A673 (cell line): ENCODE measurements around the gene ACCSL. TPM values are rescaled to one million over a fixed set of nuclear protein-coding genes. Genes with fewer than 3 reads are reported as not detected.

ENCODE experiments used
- BruUV-seq: library from RNA; stranded (reverse); fragments of 400-500 nt; replicated peaks from 2 replicates; lab custom pipeline; 2021; lab: Mats Ljungman, UMichigan
- CTCF ChIA-PET: fragments of 300-600 bp; sonication (Branson Sonifier 250); formaldehyde crosslinking; loops from one replicate; lab custom pipeline; 2022; ENCODE audit warnings: antibody characterized with exemption; lab: Charles Lee
- POLR2A ChIA-PET: fragments of 300-600 bp; sonication (Branson Sonifier 250); formaldehyde crosslinking; loops from one replicate; lab custom pipeline; 2022; ENCODE audit warnings: antibody characterized with exemption; ENCODE audit not compliant: low non-redundant PET; lab: Charles Lee
- DNase-seq: peaks from one replicate; pipeline ENCODE4 v3.0.0-alpha.2; 2015; ENCODE audit warnings: low spot score
- H3K27ac ChIP-seq: fragments of 200-600 bp; sonication (generic); 2 replicates; pipeline ENCODE4 v1.5.1; 2016; ENCODE audit warnings: mixed run types, low read depth, mild to moderate bottlenecking, mixed read lengths, antibody characterized with exemption, low read length; ENCODE audit not compliant: poor library complexity, severe bottlenecking
- H3K27me3 ChIP-seq: fragments of 200-600 bp; sonication (generic); replicated peaks from 2 replicates; pipeline ENCODE4 v1.6.1; 2017; ENCODE audit warnings: mixed run types, low read depth, mild to moderate bottlenecking, mixed read lengths, antibody characterized with exemption, low read length; ENCODE audit not compliant: insufficient read depth, poor library complexity
- H3K36me3 ChIP-seq: fragments of 200-600 bp; sonication (generic); 2 replicates; pipeline ENCODE4 v1.6.1; 2016; ENCODE audit warnings: mixed run types, mild to moderate bottlenecking, mixed read lengths, antibody characterized with exemption, low read length; ENCODE audit not compliant: insufficient read depth, poor library complexity, severe bottlenecking
- H3K4me1 ChIP-seq: fragments of 200-600 bp; sonication (generic); 2 replicates; pipeline ENCODE4 v1.6.1; 2017; ENCODE audit warnings: mixed run types, mild to moderate bottlenecking, mixed read lengths, antibody characterized with exemption, low read length; ENCODE audit not compliant: insufficient read depth, poor library complexity, severe bottlenecking
- H3K4me3 ChIP-seq: fragments of 200-600 bp; sonication (generic); 2 replicates; pipeline ENCODE4 v1.5.1; 2016; ENCODE audit warnings: low read depth, mixed run types, mild to moderate bottlenecking, mixed read lengths, low read length; ENCODE audit not compliant: poor library complexity, severe bottlenecking
- H3K9me3 ChIP-seq: fragments of 200-600 bp; sonication (generic); 2 replicates; pipeline ENCODE4 v1.6.1; 2016; ENCODE audit warnings: mixed run types, low read depth, mild to moderate bottlenecking, mixed read lengths, antibody characterized with exemption, low read length; ENCODE audit not compliant: poor library complexity, severe bottlenecking
- CTCF ChIP-seq: fragments of 300-800, 200-600 bp; sonication (generic); conservative IDR thresholded peaks from 2 replicates; pipeline ENCODE4 v1.5.1; 2017; ENCODE audit warnings: low read depth, mild to moderate bottlenecking, antibody characterized with exemption, low read length, moderate library complexity, mixed read lengths
- EZH2 ChIP-seq: fragments of 200-600 bp; sonication (generic); IDR thresholded peaks from 2 replicates; pipeline ENCODE4 v1.6.1; 2017; ENCODE audit warnings: borderline replicate concordance, low read depth, mild to moderate bottlenecking, mixed read lengths, antibody characterized with exemption, low read length; ENCODE audit not compliant: poor library complexity, severe bottlenecking
- intact Hi-C: fragments of 100-400 bp; cut with micrococcal nuclease; formaldehyde crosslinking; loops from one replicate; pipeline ENCODE4 v1.10.0; 2022; ENCODE audit not compliant: unreplicated experiment
- total RNA-seq: library from RNA; stranded (reverse); gene quantifications from 2 replicates; pipeline ENCODE4 v1.2.3, GENCODE V29; 2021

Gene ACCSL
- total RNA-seq, 1 experiment from 2014 or later: not detected

GRCh38 chr11:44046182-44046581 is 1.6 kb upstream of the ACCSL start:
- Histone ChIP-seq H3K27me3 (peaks cover 3% of the 10 kb centered on the region), H3K36me3 (no peaks in the 10 kb centered on the region), H3K9me3 (no peaks in the 10 kb centered on the region), H3K4me1 (no peaks in the 10 kb centered on the region), H3K4me3 (no peak overlapping the region), H3K27ac (no peak overlapping the region)
- ChIA-PET POLR2A (no interaction called here), CTCF (no interaction called here)
- no TSS peak for BruUV-seq
- intact Hi-C loops: no loop called here
- TF ChIP-seq CTCF: no peak
- no peak for TF ChIP-seq EZH2
- DNase-seq: no peak

- Histone ChIP-seq H3K9me3 (no peaks in the 10 kb centered on the region), H3K27ac (no peak overlapping the region), H3K4me1 (no peaks in the 10 kb centered on the region), H3K36me3 (no peaks in the 10 kb centered on the region), H3K27me3 (peaks cover 3% of the 10 kb centered on the region), H3K4me3 (no peak overlapping the region)
- no peak for DNase-seq
- BruUV-seq: no TSS peak
- ChIA-PET CTCF (no interaction called here), POLR2A (no interaction called here)
- TF ChIP-seq EZH2: no peak
- TF ChIP-seq CTCF: no peak
- intact Hi-C loops: no loop called here
These were observed 483 bp upstream of the ACCSL start for GRCh38 chr11:44047298-44047697.

GRCh38 chr11:44049832-44050231 is 2.1 kb downstream of the ACCSL start:
- ChIA-PET POLR2A (no interaction called here), CTCF (no interaction called here)
- Histone ChIP-seq H3K27ac (no peak overlapping the region), H3K9me3 (no peaks in the 10 kb centered on the region), H3K27me3 (peaks cover 3% of the 10 kb centered on the region), H3K36me3 (no peaks in the 10 kb centered on the region), H3K4me3 (no peak overlapping the region), H3K4me1 (no peaks in the 10 kb centered on the region)
- TF ChIP-seq EZH2 (no peak), CTCF (no peak)
- BruUV-seq: no TSS peak
- no peak for DNase-seq
- intact Hi-C loops: no loop called here
